ENCODE results near the gene SEMA4C. TPM values are rescaled to one million over a fixed set of nuclear protein-coding genes. Genes with fewer than 3 reads are reported as not detected.
A peak's percentile ranks its signal among the peaks of the same experiment; 100 is the strongest.

The SEMA4C gene
- polyA plus RNA-seq, 1 donor (not counting 4 experiments of a cell fraction or from before 2014, with no cell fraction given), result 7.5 TPM

DNA sequence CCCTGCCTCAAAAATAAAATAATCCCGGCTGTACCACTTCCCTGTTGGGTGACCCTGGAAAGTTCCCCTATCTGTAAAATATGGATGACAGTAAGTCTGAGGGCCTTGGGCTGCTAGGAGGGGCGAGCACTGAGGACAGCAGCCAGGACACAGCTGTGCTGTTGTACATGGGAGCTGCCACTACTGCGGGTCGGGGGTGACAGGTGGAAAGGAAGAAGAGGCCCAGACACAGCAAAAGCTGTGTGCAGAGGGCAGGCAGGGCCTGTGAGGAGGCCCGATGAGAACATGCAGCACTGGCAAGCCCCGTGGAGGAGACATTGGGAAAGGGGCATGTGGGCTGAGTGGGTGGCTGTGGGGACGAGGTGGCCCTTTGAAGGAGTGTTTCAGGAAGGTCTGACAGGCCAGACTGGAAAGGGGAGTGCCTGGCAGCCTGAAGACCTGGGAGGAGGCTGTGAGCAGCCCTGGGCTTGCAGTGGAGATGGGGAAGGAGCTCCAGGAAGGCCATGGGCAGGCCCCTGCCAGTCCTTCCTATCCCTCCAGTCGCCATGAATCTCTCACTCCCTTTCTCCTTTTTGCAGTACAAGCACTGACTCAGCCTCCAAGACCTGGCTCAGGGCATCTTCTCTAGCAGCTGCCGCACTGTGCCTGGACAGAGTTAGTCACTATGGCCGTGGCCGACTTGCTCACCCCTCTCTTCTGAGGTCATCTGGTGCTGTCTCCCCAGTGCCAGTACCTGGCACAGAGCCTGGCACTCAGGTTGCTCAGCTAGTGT is 28.9 kb upstream of the SEMA4C start:
- H3K9ac ChIP-seq (ENCODE audit: control insufficient read depth, extremely low read depth, insufficient read depth, low read length), result no peak overlapping the region
- TF ChIP-seq EZH2 (IDR thresholded peaks at IDR 0.05; ENCODE audit: low read length) (no peak), CTCF (optimal IDR thresholded peaks at IDR 0.05 in 1 of 3, IDR thresholded peaks at IDR 0.05 in 1 of 3, conservative IDR thresholded peaks at IDR 0.05 in 1 of 3; ENCODE audit: extremely low read depth in 1 of 3, insufficient read depth in 2 of 3, low read length in 3 of 3) (no peak)
- peaks cover 24% of the 10 kb centered on the region for H3K4me1 ChIP-seq (ENCODE audit: control insufficient read depth, extremely low read depth, insufficient read depth, low read length)
- H3K79me2 ChIP-seq (ENCODE audit: control insufficient read depth, insufficient read depth, low read length), result no peaks in the 10 kb centered on the region
- DNase-seq (ENCODE audit: low read depth, low spot score) (no peak), FAIRE-seq (peak; percentile 49)
- H2AFZ ChIP-seq (ENCODE audit: control insufficient read depth, low read length), result peak overlapping the region; percentile 10
- H4K20me1 ChIP-seq (ENCODE audit: control insufficient read depth, extremely low read depth, insufficient read depth, low read length), result no peaks in the 10 kb centered on the region
- no peaks in the 10 kb centered on the region for H3K9me1 ChIP-seq (ENCODE audit: control insufficient read depth, extremely low read depth, insufficient read depth, low read length)
- H3K27ac ChIP-seq (ENCODE audit: control insufficient read depth, insufficient read depth, low read length), result no peak overlapping the region
- dilution Hi-C loops (cut with MboI; ENCODE audit: extremely low pct_ligation_motif_present, low sequenced_read_pairs), result no loop called here
- no peak overlapping the region for H3K4me3 ChIP-seq (ENCODE audit: control insufficient read depth in 2 of 3, extremely low read depth in 1 of 3, insufficient read depth in 2 of 3, low read depth in 1 of 3, low read length in 3 of 3)
- no peaks in the 10 kb centered on the region for H3K9me3 ChIP-seq (ENCODE audit: control insufficient read depth, low read depth, low read length)
- H3K36me3 ChIP-seq (ENCODE audit: control insufficient read depth in 2 of 2, extremely low read depth in 1 of 2, insufficient read depth in 2 of 2, low read length in 2 of 2), result no peaks in the 10 kb centered on the region
- H3K4me2 ChIP-seq (ENCODE audit: control insufficient read depth, extremely low read depth, insufficient read depth, low read depth, low read length), result peak overlapping the region; percentile 22
- H3K27me3 ChIP-seq (ENCODE audit: control insufficient read depth, extremely low read depth, insufficient read depth, low read length), result no peaks in the 10 kb centered on the region

DNA sequence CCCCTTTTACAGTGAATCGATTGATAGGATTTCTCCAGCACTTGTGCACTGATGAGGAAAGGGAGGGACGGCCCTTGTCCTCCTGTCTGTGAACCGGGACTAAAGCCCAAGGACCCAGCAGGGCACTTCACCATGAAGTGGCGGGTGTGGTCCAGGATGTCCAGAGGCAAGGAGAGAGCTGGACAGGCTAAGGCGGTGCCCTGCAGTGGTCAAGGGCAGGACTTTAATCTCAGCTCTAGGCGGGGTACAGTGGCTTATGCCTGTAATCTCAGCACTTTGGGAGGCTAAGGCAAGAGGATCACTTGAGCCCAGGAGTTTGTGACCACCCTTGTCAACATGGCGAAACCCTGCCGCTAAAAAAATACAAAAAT is 28.2 kb upstream of the SEMA4C start:
- Histone ChIP-seq H4K20me1 (ENCODE audit: control insufficient read depth, extremely low read depth, insufficient read depth, low read length) (no peaks in the 10 kb centered on the region), H3K79me2 (ENCODE audit: control insufficient read depth, insufficient read depth, low read length) (no peaks in the 10 kb centered on the region), H3K36me3 (ENCODE audit: control insufficient read depth in 2 of 2, extremely low read depth in 1 of 2, insufficient read depth in 2 of 2, low read length in 2 of 2) (no peaks in the 10 kb centered on the region), H2AFZ (ENCODE audit: control insufficient read depth, low read length) (no peak overlapping the region), H3K27ac (ENCODE audit: control insufficient read depth, insufficient read depth, low read length) (no peak overlapping the region), H3K4me3 (ENCODE audit: control insufficient read depth in 2 of 3, extremely low read depth in 1 of 3, insufficient read depth in 2 of 3, low read depth in 1 of 3, low read length in 3 of 3) (no peak overlapping the region), H3K27me3 (ENCODE audit: control insufficient read depth, extremely low read depth, insufficient read depth, low read length) (no peaks in the 10 kb centered on the region), H3K9me3 (ENCODE audit: control insufficient read depth, low read depth, low read length) (no peaks in the 10 kb centered on the region), H3K9me1 (ENCODE audit: control insufficient read depth, extremely low read depth, insufficient read depth, low read length) (no peaks in the 10 kb centered on the region), H3K4me1 (ENCODE audit: control insufficient read depth, extremely low read depth, insufficient read depth, low read length) (peaks cover 30% of the 10 kb centered on the region), H3K9ac (ENCODE audit: control insufficient read depth, extremely low read depth, insufficient read depth, low read length) (no peak overlapping the region), H3K4me2 (ENCODE audit: control insufficient read depth, extremely low read depth, insufficient read depth, low read depth, low read length) (no peak overlapping the region)
- FAIRE-seq (no peak), DNase-seq (ENCODE audit: low read depth, low spot score) (no peak)
- no peak for TF ChIP-seq EZH2 (IDR thresholded peaks at IDR 0.05; ENCODE audit: low read length)
- dilution Hi-C loops (cut with MboI; ENCODE audit: extremely low pct_ligation_motif_present, low sequenced_read_pairs), result no loop called here
